Smooth muscle cell (in vitro differentiated cells): ENCODE data around the gene BRINP2. TPM values are rescaled to one million over a fixed set of nuclear protein-coding genes. Genes with fewer than 3 reads are reported as not detected.

ENCODE experiments used
- DNase-seq: peaks from one replicate; lab custom pipeline; 2025; ENCODE audit not compliant: unreplicated experiment; lab: John Stamatoyannopoulos, UW
- H2AFZ ChIP-seq: fragments of 200-600 bp; sonication (generic); 2 replicates; pipeline ENCODE4 v1.6.0; 2016; ENCODE audit warnings: antibody characterized with exemption, low read depth, mild to moderate bottlenecking
- H3F3A ChIP-seq: fragments of 200-600 bp; sonication (generic); 2 replicates; pipeline ENCODE4 v1.6.0; 2017; ENCODE audit warnings: antibody characterized with exemption, low read depth
- H3K27ac ChIP-seq: fragments of 200-600 bp; sonication (generic); 2 replicates; pipeline ENCODE4 v1.5.1; 2016; ENCODE audit warnings: low read depth, mild to moderate bottlenecking
- H3K27me3 ChIP-seq: fragments of 200-600 bp; sonication (generic); 2 replicates; pipeline ENCODE4 v1.6.1; 2016; ENCODE audit warnings: low read depth, mild to moderate bottlenecking
- H3K36me3 ChIP-seq: fragments of 200-600 bp; sonication (generic); 2 replicates; pipeline ENCODE4 v1.5.1; 2016; ENCODE audit warnings: low read depth
- H3K4me1 ChIP-seq: fragments of 200-600 bp; sonication (generic); 2 replicates; pipeline ENCODE4 v1.5.1; 2016; ENCODE audit warnings: low read depth
- H3K4me2 ChIP-seq: fragments of 200-600 bp; sonication (generic); 2 replicates; pipeline ENCODE4 v1.6.0; 2016; ENCODE audit warnings: mild to moderate bottlenecking
- H3K4me3 ChIP-seq: fragments of 200-600 bp; sonication (generic); 2 replicates; pipeline ENCODE4 v1.5.1; 2016; ENCODE audit warnings: mild to moderate bottlenecking
- H3K79me2 ChIP-seq: fragments of 200-600 bp; sonication (generic); 2 replicates; pipeline ENCODE4 v1.6.0; 2016; ENCODE audit warnings: low read depth, mild to moderate bottlenecking
- H3K9ac ChIP-seq: fragments of 200-600 bp; sonication (generic); 2 replicates; pipeline ENCODE4 v1.6.0; 2016; ENCODE audit warnings: low read depth
- H3K9me3 ChIP-seq: fragments of 200-600 bp; sonication (generic); replicated peaks from 2 replicates; pipeline ENCODE4 v1.5.1; 2016; ENCODE audit warnings: low read depth
- H4K20me1 ChIP-seq: fragments of 200-600 bp; sonication (generic); 2 replicates; pipeline ENCODE4 v1.6.0; 2016; ENCODE audit warnings: low read depth
- WGBS: methylation state at CpG from one replicate; pipeline ENCODE4 v1.1.7; 2016; ENCODE audit warnings: low lambda C conversion rate; 5-methylcytosine and 5-hydroxymethylcytosine counted together
- polyA plus RNA-seq: library from polyadenylated mRNA; unstranded; fragments of >200 nt; fragmentation: Nextera tagmentation; extraction: Ambion mirVana; gene quantifications from 2 replicates; pipeline ENCODE4 v1.2.1, GENCODE V29; 2016
- total RNA-seq: library from RNA; depleted of rRNA; stranded (reverse); fragments of >200 nt; gene quantifications from 2 replicates; pipeline ENCODE4 v1.2.3, GENCODE V29; 2014
- TF ChIP-seq, protein P1 (sequence below): fragments of 200-600 bp; sonication (generic); IDR thresholded peaks from 2 replicates; pipeline ENCODE4 v1.5.1; 2017; ENCODE audit warnings: borderline replicate concordance, mild to moderate bottlenecking, antibody characterized with exemption; ENCODE audit not compliant: insufficient read depth, poor library complexity, severe bottlenecking

The BRINP2 gene
- total and polyA plus RNA-seq, 2 experiments from 2014 or later, result not detected

- H3K27me3 ChIP-seq, result peaks cover 92% of the 10 kb centered on the region
- WGBS, result 80% methylated on average over 6 of the region's 6 CpGs
- no peak overlapping the region for H3K9ac ChIP-seq
- H3K79me2 ChIP-seq, result no peaks in the 10 kb centered on the region
- TF ChIP-seq, protein P1, sequence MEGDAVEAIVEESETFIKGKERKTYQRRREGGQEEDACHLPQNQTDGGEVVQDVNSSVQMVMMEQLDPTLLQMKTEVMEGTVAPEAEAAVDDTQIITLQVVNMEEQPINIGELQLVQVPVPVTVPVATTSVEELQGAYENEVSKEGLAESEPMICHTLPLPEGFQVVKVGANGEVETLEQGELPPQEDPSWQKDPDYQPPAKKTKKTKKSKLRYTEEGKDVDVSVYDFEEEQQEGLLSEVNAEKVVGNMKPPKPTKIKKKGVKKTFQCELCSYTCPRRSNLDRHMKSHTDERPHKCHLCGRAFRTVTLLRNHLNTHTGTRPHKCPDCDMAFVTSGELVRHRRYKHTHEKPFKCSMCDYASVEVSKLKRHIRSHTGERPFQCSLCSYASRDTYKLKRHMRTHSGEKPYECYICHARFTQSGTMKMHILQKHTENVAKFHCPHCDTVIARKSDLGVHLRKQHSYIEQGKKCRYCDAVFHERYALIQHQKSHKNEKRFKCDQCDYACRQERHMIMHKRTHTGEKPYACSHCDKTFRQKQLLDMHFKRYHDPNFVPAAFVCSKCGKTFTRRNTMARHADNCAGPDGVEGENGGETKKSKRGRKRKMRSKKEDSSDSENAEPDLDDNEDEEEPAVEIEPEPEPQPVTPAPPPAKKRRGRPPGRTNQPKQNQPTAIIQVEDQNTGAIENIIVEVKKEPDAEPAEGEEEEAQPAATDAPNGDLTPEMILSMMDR, result no peak
- no peaks in the 10 kb centered on the region for H3K4me1 ChIP-seq
- H3K4me3 ChIP-seq, result no peak overlapping the region
- no peak overlapping the region for H2AFZ ChIP-seq
- no peaks in the 10 kb centered on the region for H3K36me3 ChIP-seq
- H3K27ac ChIP-seq, result no peak overlapping the region
- no peak overlapping the region for H3K4me2 ChIP-seq
- no peaks in the 10 kb centered on the region for H3F3A ChIP-seq
- no peaks in the 10 kb centered on the region for H3K9me3 ChIP-seq
- H4K20me1 ChIP-seq, result no peaks in the 10 kb centered on the region
- DNase-seq, result no peak
These were observed 4.3 kb downstream of the BRINP2 start for GRCh38 chr1:177174921-177175634.

DNA sequence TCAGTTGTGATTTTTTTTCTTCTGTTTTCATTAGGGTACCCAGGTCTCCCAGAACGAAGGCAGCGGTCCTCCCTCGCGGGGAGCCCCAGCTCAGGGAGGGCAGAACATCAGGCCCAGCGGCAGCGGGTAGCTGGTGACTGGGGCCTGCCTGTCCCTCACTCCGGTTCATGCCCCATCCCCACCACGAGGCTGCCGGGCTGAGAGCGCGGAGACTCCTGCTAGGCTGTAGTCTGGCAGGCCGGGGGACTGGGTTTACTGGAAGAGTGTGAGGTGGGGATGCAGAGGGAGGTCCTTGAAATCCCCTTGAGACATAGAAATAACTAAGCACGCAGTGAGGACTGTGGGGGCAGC lies 10.5 kb downstream of the BRINP2 start:
- Histone ChIP-seq H3F3A (no peaks in the 10 kb centered on the region), H3K27me3 (peaks cover 78% of the 10 kb centered on the region), H2AFZ (peak overlapping the region; percentile 44), H3K4me3 (peak overlapping the region; percentile 36), H3K27ac (no peak overlapping the region), H3K9me3 (no peaks in the 10 kb centered on the region), H3K4me2 (peak overlapping the region; percentile 86), H3K36me3 (no peaks in the 10 kb centered on the region), H3K4me1 (peaks cover 5% of the 10 kb centered on the region), H3K9ac (no peak overlapping the region), H4K20me1 (no peaks in the 10 kb centered on the region), H3K79me2 (no peaks in the 10 kb centered on the region)
- WGBS, result 13% methylated on average over 13 of the region's 13 CpGs
- TF ChIP-seq, protein P1, result no peak
- no peak for DNase-seq

DNA sequence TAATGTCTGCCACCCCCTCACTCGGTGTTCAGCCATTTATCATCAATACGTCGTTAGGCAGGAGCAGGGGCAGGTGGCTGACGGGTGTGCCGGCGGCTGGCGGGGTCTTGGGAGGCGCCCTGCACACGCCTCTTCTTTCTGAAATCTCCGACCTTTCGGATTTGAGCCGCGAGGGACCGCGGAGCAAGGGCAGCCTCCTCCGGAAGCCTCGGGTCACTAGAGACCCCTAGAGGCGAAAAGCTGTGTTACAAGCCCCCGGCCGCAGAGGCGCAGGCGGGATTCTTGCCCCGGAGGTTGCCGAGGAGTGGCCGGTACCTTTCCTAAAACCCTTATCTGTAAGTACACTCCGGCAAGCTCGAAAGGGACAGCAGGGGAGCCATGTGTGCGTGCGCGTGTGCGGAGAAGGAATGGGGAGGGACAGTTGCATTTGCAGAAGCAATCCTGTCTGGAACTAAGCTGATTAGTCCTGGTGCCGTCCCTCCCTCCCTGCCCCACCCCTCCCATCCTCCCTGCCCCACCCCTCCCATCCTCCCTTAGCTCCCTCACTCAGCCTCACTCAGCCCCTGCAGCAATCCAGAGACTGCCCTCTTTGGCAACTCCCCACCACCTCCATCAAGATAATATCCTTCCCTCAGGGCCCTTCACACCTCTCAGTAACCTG lies 11.0 kb downstream of the BRINP2 start:
- no peak overlapping the region for H3K9ac ChIP-seq
- H3K27me3 ChIP-seq, result peaks cover 74% of the 10 kb centered on the region
- peak overlapping the region; percentile 86 for H3K4me2 ChIP-seq

More for the DNA sequence above, 11.0 kb downstream of the BRINP2 start:
- H3K4me3 ChIP-seq, result peak overlapping the region; percentile 36
- H3K27ac ChIP-seq, result no peak overlapping the region
- under 1% methylated on average over 30 of the region's 32 CpGs for whole genome bisulfite sequencing
- H2AFZ ChIP-seq, result peak overlapping the region; percentile 44
- TF ChIP-seq, protein P1, result peak; percentile 79
- peaks cover 5% of the 10 kb centered on the region for H3K4me1 ChIP-seq
- H3F3A ChIP-seq, result no peaks in the 10 kb centered on the region
- H3K9me3 ChIP-seq, result no peaks in the 10 kb centered on the region
- DNase-seq, result peak; percentile 18
- H4K20me1 ChIP-seq, result no peaks in the 10 kb centered on the region
- no peaks in the 10 kb centered on the region for H3K36me3 ChIP-seq
- H3K79me2 ChIP-seq, result no peaks in the 10 kb centered on the region
